ENCODE results near the gene FBXO44.

DNA sequence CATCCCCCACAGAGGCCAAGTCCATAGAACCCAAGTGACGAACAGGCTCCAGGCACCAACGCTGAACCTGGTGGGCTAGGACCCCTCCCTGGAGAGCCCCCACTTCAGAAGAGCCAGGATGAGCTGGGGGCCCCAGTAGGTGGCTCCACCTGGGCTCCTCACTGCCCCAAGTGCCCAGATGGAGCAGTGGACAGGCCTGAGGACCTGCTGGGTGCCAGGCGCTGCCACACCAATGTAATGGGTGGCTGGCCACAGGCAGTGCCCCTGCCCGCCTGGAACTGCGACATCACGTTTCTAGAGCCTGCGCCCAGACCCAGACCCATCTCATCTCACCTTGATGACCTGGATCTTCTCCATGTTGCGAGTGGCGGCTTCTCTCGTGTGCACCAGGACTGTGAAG, 20.6 kb downstream of the FBXO44 start:
- TF ChIP-seq, protein P1, sequence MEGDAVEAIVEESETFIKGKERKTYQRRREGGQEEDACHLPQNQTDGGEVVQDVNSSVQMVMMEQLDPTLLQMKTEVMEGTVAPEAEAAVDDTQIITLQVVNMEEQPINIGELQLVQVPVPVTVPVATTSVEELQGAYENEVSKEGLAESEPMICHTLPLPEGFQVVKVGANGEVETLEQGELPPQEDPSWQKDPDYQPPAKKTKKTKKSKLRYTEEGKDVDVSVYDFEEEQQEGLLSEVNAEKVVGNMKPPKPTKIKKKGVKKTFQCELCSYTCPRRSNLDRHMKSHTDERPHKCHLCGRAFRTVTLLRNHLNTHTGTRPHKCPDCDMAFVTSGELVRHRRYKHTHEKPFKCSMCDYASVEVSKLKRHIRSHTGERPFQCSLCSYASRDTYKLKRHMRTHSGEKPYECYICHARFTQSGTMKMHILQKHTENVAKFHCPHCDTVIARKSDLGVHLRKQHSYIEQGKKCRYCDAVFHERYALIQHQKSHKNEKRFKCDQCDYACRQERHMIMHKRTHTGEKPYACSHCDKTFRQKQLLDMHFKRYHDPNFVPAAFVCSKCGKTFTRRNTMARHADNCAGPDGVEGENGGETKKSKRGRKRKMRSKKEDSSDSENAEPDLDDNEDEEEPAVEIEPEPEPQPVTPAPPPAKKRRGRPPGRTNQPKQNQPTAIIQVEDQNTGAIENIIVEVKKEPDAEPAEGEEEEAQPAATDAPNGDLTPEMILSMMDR (IDR thresholded peaks at IDR 0.05): no peak
- TF ChIP-seq, protein P2, sequence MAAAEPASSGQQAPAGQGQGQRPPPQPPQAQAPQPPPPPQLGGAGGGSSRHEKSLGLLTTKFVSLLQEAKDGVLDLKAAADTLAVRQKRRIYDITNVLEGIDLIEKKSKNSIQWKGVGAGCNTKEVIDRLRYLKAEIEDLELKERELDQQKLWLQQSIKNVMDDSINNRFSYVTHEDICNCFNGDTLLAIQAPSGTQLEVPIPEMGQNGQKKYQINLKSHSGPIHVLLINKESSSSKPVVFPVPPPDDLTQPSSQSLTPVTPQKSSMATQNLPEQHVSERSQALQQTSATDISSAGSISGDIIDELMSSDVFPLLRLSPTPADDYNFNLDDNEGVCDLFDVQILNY (CRISPR knock-in tag; IDR thresholded peaks at IDR 0.05): no peak
- no peak for TF ChIP-seq SP1 (CRISPR knock-in tag; conservative IDR thresholded peaks at IDR 0.05)
- TF ChIP-seq, protein P3, sequence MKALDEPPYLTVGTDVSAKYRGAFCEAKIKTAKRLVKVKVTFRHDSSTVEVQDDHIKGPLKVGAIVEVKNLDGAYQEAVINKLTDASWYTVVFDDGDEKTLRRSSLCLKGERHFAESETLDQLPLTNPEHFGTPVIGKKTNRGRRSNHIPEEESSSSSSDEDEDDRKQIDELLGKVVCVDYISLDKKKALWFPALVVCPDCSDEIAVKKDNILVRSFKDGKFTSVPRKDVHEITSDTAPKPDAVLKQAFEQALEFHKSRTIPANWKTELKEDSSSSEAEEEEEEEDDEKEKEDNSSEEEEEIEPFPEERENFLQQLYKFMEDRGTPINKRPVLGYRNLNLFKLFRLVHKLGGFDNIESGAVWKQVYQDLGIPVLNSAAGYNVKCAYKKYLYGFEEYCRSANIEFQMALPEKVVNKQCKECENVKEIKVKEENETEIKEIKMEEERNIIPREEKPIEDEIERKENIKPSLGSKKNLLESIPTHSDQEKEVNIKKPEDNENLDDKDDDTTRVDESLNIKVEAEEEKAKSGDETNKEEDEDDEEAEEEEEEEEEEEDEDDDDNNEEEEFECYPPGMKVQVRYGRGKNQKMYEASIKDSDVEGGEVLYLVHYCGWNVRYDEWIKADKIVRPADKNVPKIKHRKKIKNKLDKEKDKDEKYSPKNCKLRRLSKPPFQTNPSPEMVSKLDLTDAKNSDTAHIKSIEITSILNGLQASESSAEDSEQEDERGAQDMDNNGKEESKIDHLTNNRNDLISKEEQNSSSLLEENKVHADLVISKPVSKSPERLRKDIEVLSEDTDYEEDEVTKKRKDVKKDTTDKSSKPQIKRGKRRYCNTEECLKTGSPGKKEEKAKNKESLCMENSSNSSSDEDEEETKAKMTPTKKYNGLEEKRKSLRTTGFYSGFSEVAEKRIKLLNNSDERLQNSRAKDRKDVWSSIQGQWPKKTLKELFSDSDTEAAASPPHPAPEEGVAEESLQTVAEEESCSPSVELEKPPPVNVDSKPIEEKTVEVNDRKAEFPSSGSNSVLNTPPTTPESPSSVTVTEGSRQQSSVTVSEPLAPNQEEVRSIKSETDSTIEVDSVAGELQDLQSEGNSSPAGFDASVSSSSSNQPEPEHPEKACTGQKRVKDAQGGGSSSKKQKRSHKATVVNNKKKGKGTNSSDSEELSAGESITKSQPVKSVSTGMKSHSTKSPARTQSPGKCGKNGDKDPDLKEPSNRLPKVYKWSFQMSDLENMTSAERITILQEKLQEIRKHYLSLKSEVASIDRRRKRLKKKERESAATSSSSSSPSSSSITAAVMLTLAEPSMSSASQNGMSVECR (CRISPR knock-in tag; IDR thresholded peaks at IDR 0.05; ENCODE audit: borderline replicate concordance): no peak
- TF ChIP-seq, protein P4, sequence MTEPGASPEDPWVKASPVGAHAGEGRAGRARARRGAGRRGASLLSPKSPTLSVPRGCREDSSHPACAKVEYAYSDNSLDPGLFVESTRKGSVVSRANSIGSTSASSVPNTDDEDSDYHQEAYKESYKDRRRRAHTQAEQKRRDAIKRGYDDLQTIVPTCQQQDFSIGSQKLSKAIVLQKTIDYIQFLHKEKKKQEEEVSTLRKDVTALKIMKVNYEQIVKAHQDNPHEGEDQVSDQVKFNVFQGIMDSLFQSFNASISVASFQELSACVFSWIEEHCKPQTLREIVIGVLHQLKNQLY (CRISPR knock-in tag; IDR thresholded peaks at IDR 0.05): no peak
- TF ChIP-seq, protein P5, sequence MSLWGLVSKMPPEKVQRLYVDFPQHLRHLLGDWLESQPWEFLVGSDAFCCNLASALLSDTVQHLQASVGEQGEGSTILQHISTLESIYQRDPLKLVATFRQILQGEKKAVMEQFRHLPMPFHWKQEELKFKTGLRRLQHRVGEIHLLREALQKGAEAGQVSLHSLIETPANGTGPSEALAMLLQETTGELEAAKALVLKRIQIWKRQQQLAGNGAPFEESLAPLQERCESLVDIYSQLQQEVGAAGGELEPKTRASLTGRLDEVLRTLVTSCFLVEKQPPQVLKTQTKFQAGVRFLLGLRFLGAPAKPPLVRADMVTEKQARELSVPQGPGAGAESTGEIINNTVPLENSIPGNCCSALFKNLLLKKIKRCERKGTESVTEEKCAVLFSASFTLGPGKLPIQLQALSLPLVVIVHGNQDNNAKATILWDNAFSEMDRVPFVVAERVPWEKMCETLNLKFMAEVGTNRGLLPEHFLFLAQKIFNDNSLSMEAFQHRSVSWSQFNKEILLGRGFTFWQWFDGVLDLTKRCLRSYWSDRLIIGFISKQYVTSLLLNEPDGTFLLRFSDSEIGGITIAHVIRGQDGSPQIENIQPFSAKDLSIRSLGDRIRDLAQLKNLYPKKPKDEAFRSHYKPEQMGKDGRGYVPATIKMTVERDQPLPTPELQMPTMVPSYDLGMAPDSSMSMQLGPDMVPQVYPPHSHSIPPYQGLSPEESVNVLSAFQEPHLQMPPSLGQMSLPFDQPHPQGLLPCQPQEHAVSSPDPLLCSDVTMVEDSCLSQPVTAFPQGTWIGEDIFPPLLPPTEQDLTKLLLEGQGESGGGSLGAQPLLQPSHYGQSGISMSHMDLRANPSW (CRISPR knock-in tag; conservative IDR thresholded peaks at IDR 0.05; ENCODE audit: low read depth): no peak
- TF ChIP-seq, protein P6, sequence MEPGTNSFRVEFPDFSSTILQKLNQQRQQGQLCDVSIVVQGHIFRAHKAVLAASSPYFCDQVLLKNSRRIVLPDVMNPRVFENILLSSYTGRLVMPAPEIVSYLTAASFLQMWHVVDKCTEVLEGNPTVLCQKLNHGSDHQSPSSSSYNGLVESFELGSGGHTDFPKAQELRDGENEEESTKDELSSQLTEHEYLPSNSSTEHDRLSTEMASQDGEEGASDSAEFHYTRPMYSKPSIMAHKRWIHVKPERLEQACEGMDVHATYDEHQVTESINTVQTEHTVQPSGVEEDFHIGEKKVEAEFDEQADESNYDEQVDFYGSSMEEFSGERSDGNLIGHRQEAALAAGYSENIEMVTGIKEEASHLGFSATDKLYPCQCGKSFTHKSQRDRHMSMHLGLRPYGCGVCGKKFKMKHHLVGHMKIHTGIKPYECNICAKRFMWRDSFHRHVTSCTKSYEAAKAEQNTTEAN (CRISPR knock-in tag; IDR thresholded peaks at IDR 0.05): no peak
- TF ChIP-seq ZNF423 (CRISPR knock-in tag; IDR thresholded peaks at IDR 0.05): no peak
- TF ChIP-seq JUN (CRISPR knock-in tag; IDR thresholded peaks at IDR 0.05): no peak
- TF ChIP-seq, protein P7, sequence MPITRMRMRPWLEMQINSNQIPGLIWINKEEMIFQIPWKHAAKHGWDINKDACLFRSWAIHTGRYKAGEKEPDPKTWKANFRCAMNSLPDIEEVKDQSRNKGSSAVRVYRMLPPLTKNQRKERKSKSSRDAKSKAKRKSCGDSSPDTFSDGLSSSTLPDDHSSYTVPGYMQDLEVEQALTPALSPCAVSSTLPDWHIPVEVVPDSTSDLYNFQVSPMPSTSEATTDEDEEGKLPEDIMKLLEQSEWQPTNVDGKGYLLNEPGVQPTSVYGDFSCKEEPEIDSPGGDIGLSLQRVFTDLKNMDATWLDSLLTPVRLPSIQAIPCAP (CRISPR knock-in tag; IDR thresholded peaks at IDR 0.05): no peak
- no peak for TF ChIP-seq FOXK1 (CRISPR knock-in tag; IDR thresholded peaks at IDR 0.05)
- TF ChIP-seq KAT7 (CRISPR knock-in tag; IDR thresholded peaks at IDR 0.05; ENCODE audit: borderline replicate concordance): no peak
- TF ChIP-seq, protein P8, sequence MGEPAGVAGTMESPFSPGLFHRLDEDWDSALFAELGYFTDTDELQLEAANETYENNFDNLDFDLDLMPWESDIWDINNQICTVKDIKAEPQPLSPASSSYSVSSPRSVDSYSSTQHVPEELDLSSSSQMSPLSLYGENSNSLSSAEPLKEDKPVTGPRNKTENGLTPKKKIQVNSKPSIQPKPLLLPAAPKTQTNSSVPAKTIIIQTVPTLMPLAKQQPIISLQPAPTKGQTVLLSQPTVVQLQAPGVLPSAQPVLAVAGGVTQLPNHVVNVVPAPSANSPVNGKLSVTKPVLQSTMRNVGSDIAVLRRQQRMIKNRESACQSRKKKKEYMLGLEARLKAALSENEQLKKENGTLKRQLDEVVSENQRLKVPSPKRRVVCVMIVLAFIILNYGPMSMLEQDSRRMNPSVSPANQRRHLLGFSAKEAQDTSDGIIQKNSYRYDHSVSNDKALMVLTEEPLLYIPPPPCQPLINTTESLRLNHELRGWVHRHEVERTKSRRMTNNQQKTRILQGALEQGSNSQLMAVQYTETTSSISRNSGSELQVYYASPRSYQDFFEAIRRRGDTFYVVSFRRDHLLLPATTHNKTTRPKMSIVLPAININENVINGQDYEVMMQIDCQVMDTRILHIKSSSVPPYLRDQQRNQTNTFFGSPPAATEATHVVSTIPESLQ (CRISPR knock-in tag; IDR thresholded peaks at IDR 0.05): no peak

All from WTC11 (cell line).